Bone marrow (tissue), 2 donors: Measurements from ENCODE around the gene SLC1A4.
"Not testable (repeated sequence)": the region's sequence is repeated elsewhere in the genome, so short reads cannot be mapped to it uniquely, and the experiment has no call there.

Experiments used
- DNase-seq, 2 donors: peaks; one replicate each; lab custom pipeline; 2025; lab: John Stamatoyannopoulos, UW

The SLC1A4 gene

GRCh38 chr2:65026704-65027464 is 37.7 kb downstream of the SLC1A4 start:
- DNase-seq = no peak

GRCh38 chr2:65027616-65028244 is 38.5 kb downstream of the SLC1A4 start:
- DNase-seq = no peak

DNA sequence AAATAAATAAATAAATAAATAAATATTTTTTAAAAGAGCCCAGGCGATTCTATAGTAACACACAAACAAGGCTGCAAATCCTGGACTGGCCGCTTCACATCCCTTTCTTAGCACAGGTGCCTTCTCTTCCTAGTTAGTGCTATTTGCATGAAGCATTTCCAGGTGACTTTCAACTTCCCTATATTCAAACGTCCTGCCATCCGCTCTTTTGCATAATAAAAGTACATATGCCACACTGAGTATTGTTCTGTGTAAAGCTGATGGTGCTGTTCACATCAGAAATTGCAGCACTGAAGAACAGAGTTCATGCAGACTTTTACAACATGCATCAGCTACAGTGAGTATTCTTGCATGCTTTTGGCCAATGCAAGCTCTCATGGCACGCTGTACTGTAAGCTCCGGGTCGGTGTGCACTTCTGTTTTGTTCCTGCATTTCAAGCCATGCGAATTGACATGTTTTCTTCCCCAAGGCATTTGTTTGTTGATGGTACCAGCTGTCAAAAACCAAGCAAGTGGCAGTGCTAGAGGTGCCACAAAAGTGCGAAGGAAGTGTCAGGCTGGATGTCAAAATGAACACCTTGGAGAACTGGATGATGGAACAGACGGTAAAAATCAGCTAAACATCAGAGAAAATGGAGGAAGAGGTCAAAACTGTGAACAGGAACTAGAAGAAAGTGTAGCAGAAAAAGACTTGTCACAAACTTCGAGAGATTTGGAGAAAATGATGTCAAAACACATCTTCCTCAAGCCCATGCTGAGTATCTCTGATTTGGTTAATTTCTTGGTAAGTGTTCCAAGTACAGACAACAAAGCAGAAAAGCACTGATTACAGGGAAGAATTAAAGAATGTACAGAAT is 41.5 kb downstream of the SLC1A4 start:
- DNase-seq = no peak

GRCh38 chr2:65031341-65032018 is 42.3 kb downstream of the SLC1A4 start:
- no peak for DNase-seq

GRCh38 chr2:65032019-65032975 is 43.1 kb downstream of the SLC1A4 start:
- no peak for DNase-seq

GRCh38 chr2:65033178-65033577 is 44.0 kb downstream of the SLC1A4 start:
- peak in 1 of 2 donors; percentile 23 for DNase-seq

DNA sequence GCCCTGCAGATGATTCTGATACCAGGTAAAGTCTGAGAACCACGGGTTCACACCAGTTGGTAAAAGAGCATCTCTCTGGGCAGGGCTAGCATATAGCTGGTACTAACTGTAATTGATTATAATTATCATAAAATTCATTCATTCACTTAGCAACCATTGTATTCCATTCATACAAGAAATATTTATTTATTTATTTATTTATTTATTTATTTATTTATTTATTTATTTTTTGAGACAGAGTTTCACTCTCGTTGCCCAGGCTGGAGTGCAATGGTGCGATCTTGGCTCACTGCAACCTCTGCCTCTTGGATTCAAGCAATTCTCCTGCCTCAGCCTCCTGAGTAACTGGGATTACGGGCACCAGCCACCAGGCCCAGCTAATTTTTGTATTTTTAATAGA is 44.5 kb downstream of the SLC1A4 start:
- DNase-seq = not testable (repeated sequence)

- no peak for DNase-seq
These were observed 46.2 kb downstream of the SLC1A4 start for GRCh38 chr2:65035351-65035943.

GRCh38 chr2:65037178-65037577 is 48.0 kb downstream of the SLC1A4 start:
- DNase-seq = no peak

- no peak for DNase-seq
These were observed 50.4 kb downstream of the SLC1A4 start for GRCh38 chr2:65039640-65040039.

DNA sequence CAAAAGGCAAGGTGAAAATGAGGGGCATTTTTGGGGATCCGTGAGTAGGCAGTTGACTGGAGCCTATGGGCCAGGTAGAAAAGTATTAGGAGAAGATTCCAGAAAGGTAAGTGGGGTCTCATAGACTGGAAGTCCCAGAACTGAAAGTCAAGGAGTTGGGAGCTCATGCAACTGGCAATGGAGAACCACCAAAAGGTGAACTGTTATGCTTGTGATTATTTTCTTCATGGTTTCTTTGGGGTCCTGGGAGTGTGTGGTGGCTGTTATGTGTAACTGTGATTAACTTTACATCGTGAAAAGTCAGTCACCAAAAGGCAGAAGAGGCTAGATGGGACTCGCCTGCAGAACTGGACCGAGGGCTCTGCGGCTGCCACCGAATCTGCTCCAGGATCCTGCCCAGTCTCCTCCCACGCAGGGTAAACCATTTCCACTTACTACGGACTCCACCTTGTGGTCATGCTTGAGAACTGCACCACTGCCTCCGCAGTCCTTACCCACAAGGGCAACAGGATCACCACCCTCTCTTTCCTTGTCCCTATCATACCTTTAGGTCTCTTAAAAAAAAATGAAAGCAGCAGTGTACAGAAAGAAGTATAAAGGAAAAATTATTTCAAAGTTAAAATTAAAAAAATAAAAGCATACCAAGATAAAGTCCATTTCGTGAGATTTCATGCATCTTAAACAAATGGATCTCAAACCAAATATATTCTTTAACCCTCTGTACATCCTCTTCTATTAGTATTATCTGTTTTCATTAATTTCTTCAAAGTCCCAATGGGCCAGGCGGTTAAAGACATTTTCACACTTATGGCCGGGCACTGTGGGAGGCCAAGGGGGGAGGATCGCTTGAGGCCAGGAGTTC is 51.4 kb downstream of the SLC1A4 start:
- peak; percentile 18 to 66 for DNase-seq

DNA sequence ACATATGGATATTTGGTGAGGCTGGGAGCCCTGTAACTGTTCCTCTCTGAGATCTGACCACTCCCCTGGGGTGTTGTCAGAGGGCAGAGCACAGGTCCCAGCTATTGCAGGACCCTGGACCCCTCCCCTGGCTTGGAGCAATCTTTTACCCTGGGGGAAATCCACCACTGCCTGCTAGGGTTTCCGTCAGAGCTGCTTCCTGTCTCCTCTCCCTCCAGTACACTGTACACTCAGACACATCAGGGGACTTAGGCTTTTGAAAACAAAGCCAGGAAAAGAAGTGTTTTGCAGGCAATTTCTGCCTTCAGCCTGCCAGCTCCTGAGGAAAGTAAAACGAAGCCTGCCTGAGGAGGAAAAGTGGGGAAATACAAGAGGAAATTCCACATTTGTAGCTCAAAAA is 53.8 kb downstream of the SLC1A4 start:
- DNase-seq = no peak

- peak in 1 of 2 donors; percentile 56 for DNase-seq
These were observed 55.0 kb downstream of the SLC1A4 start for GRCh38 chr2:65044097-65044735.

DNA sequence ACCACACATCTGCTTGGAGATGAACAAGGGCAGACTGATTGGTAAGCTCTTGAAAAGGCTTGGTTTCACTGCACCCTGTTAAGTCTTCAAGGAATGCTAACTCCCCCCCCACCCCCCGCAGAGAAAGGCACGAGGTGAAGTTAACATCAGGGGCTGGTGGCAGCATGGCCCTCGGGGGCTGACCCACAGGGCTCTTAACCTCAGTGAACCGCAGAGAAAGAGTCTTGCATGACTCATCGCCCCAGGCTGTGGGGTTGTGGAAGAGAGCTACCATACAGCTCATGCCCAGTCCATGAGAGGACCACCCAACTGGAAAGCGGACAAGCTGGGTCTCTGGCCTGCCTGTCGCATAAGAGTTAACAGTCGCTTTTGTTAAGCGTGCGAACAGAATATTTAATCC is 56.5 kb downstream of the SLC1A4 start:
- DNase-seq = no peak

- DNase-seq = no peak
These were observed 57.6 kb downstream of the SLC1A4 start for GRCh38 chr2:65046633-65047407.

DNA sequence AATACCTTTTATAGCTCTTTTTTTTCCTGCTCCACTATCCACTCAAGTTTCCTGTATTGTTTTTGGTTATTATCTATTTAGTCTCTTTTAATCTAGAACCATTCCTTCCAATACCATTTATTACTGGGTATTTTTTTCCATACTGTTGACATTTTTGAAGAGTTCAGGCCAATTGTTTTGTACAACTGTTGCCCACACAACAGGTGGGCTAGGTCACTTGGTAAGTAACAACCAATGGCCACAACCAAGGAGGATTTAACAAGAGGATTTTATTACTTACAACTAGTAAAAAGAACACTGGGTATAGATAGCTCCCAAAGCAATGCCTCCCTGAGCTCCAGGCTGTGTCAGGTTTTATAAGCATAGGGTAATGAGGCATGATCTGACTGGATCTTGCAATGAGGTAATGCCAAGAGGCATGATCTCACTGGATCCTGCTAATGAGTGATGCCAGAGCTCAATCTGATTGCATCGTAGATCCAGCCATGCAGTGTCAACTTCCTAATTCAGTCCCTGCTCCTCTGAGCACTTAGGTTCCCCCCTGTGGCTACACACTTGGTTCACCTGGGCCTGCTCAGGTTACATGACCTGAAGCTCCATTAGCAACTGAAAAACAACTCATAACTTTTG is 59.9 kb downstream of the SLC1A4 start:
- DNase-seq = no peak

DNA sequence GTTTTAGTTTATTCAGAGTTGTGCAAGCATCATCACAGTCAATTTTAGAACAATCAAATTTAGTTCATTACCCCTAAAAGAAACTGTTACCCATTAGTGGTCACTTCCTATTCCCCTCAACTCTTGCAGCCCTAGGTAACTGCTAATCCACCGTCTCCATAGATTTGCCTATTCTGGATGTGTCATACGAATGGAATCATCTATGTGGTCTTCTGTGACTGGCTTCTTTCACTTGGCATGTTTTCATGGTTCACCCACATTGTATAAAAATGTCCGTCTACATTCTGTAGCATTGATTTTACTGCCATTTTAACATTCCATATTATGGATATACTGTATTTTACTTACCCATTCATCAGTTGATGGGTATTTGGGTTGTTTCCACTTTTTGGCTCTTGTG is 61.7 kb downstream of the SLC1A4 start:
- no peak for DNase-seq

GRCh38 chr2:65053199-65053598 is 64.0 kb downstream of the SLC1A4 start:
- peak in 1 of 2 donors; percentile 72 for DNase-seq
